ENCODE results near the gene IPO11. TPM values are rescaled to one million over a fixed set of nuclear protein-coding genes. Genes with fewer than 3 reads are reported as not detected.

The IPO11 gene
- total RNA-seq, 2 experiments from 2014 or later: 59.7 to 61.2 TPM

DNA sequence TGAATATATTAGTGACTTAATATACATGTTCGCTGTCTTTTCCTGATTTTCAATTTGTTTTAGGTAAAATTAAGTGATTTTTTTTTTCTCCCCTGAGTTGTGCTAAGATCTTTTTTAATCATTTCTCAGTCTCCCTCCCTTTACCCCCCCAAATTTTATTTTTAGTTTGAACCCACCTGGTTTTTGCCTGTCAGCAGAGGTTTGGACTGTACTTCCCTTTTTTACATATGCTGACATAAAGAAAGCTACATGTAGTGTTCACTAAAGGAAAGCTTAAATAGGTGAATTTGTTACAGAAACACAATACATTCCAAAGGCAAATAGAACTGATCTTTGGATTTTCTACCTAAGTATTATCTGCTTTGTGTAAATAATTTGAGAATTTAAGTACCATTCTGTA, 82.2 kb downstream of the IPO11 start:
- ATAC-seq: no peak
- DNase-seq: no peak
- CTCF ChIA-PET: interaction anchor here (1.4 to 1.5 kb wide), 2 partner anchors 8 to 34 kb away, joined by 3 to 7 read pairs; no protein-coding TSS in a partner anchor
- intact Hi-C loops (cut with micrococcal nuclease): no loop called here
- TF ChIP-seq, protein P1, sequence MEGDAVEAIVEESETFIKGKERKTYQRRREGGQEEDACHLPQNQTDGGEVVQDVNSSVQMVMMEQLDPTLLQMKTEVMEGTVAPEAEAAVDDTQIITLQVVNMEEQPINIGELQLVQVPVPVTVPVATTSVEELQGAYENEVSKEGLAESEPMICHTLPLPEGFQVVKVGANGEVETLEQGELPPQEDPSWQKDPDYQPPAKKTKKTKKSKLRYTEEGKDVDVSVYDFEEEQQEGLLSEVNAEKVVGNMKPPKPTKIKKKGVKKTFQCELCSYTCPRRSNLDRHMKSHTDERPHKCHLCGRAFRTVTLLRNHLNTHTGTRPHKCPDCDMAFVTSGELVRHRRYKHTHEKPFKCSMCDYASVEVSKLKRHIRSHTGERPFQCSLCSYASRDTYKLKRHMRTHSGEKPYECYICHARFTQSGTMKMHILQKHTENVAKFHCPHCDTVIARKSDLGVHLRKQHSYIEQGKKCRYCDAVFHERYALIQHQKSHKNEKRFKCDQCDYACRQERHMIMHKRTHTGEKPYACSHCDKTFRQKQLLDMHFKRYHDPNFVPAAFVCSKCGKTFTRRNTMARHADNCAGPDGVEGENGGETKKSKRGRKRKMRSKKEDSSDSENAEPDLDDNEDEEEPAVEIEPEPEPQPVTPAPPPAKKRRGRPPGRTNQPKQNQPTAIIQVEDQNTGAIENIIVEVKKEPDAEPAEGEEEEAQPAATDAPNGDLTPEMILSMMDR (IDR thresholded peaks at IDR 0.05): no peak
- Mint-ChIP-seq H3K4me3 (no peak overlapping the region), H3K4me1 (ENCODE audit: low read depth) (no peaks in the 10 kb centered on the region), H3K36me3 (ENCODE audit: low read depth) (peaks cover 17% of the 10 kb centered on the region), H3K9me3 (no peaks in the 10 kb centered on the region), H3K27me3 (no peaks in the 10 kb centered on the region), H3K27ac (no peak overlapping the region)
- POLR2A ChIA-PET: no interaction called here

DNA sequence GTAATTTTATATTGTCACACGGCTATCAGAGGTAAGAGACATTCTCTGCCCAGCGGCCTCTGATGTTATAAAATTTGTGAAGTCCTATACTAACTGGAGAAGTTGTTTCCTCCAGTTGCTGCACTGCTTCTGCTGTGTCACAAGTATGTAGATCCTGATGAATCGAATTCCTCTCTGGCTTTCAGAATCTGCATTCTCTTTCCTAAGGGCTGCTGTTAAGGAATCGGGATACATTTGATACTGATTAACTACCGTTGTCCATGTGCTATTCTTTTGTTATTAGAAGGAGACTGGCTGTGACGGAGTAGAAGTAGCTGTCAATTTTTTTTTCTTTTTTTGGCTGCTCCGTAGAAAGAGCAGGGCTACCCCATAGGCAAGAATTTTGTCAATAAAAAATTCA, 84.3 kb downstream of the IPO11 start:
- H3K27me3 Mint-ChIP-seq: no peaks in the 10 kb centered on the region
- H3K36me3 Mint-ChIP-seq (ENCODE audit: low read depth): peaks cover 15% of the 10 kb centered on the region
- ChIA-PET POLR2A (no interaction called here), CTCF (no interaction called here)
- H3K9me3 Mint-ChIP-seq: no peaks in the 10 kb centered on the region
- no peaks in the 10 kb centered on the region for H3K4me1 Mint-ChIP-seq (ENCODE audit: low read depth)
- no peak overlapping the region for H3K4me3 Mint-ChIP-seq
- intact Hi-C loops (cut with micrococcal nuclease): no loop called here
- DNase-seq: no peak
- ATAC-seq: no peak
- TF ChIP-seq, protein P1 (IDR thresholded peaks at IDR 0.05): no peak
- no peak overlapping the region for H3K27ac Mint-ChIP-seq

DNA sequence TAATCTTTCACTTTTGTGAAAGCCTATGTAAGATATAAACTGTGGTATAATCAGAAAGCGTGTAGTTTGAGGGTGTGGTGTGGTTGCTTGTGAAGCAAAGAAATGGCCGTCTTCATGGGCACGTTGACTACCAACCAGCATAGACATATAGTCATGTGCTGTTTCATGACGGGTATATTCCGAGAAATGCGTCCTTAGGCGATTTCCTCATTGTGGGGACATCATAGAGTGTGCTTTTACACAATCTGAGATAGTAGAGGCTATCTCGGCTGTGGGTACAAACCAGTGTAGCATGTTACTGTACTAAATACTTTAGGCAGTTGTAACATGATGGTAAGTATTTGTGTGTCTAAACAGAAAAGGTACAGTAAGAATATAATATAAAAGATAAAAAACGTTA, 86.4 kb downstream of the IPO11 start:
- intact Hi-C loops (cut with micrococcal nuclease): no loop called here
- TF ChIP-seq, protein P1 (IDR thresholded peaks at IDR 0.05): no peak
- peaks cover 18% of the 10 kb centered on the region for H3K36me3 Mint-ChIP-seq (ENCODE audit: low read depth)
- no peak for DNase-seq
- CTCF ChIA-PET: no interaction called here
- no peak overlapping the region for H3K4me3 Mint-ChIP-seq
- POLR2A ChIA-PET: no interaction called here
- H3K9me3 Mint-ChIP-seq: no peaks in the 10 kb centered on the region
- no peaks in the 10 kb centered on the region for H3K4me1 Mint-ChIP-seq (ENCODE audit: low read depth)
- no peak overlapping the region for H3K27ac Mint-ChIP-seq
- no peak for ATAC-seq
- H3K27me3 Mint-ChIP-seq: no peaks in the 10 kb centered on the region

GRCh38 chr5:62499756-62500155, 87.2 kb downstream of the IPO11 start:
- TF ChIP-seq, protein P1 (IDR thresholded peaks at IDR 0.05): no peak
- CTCF ChIA-PET: no interaction called here
- ATAC-seq: no peak

DNA sequence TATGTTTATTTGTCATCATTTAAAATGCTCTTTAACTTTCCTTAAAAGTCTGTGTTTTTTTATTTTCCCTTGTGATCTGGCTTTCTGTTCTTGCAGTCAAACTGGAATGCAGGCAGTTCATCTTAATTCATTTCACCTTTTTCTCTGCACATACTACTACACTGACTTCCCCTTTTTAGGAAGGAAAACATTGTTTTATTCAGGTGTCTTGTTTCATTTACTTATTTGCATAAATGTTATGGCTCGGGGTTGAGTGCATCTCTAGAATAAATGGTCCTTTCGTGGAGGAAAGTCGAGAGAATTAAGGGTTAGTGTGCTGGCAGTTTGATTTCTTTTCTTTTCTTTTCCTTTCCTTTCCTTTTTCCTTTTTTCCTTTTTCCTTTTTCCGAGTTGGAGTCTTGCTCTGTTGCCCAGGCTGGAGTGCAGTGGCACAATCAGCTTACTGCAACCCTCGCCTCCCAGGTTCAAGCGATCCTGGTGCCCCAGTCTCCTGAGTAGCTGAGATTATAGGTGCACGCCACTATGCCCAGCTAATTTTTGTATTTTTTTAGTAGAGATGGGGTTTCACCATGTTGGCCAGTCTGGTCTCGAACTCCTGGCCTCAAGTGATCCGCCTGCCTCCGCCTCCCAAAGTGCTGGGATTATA, 90.0 kb downstream of the IPO11 start:
- POLR2A ChIA-PET: no interaction called here

More at GRCh38 chr5:62499756-62500155, 87.2 kb downstream of the IPO11 start:
- intact Hi-C loops (cut with micrococcal nuclease): no loop called here
- Mint-ChIP-seq H3K27ac (no peak overlapping the region), H3K27me3 (no peaks in the 10 kb centered on the region), H3K4me3 (no peak overlapping the region), H3K36me3 (ENCODE audit: low read depth) (peaks cover 13% of the 10 kb centered on the region), H3K4me1 (ENCODE audit: low read depth) (no peaks in the 10 kb centered on the region), H3K9me3 (no peaks in the 10 kb centered on the region)
- DNase-seq: no peak
- POLR2A ChIA-PET: no interaction called here

More for the DNA sequence above, 90.0 kb downstream of the IPO11 start:
- no peaks in the 10 kb centered on the region for H3K4me1 Mint-ChIP-seq (ENCODE audit: low read depth)
- no peaks in the 10 kb centered on the region for H3K9me3 Mint-ChIP-seq
- no peak overlapping the region for H3K27ac Mint-ChIP-seq
- no peak for DNase-seq
- CTCF ChIA-PET: no interaction called here
- no peak for ATAC-seq
- TF ChIP-seq, protein P1 (IDR thresholded peaks at IDR 0.05): no peak
- H3K4me3 Mint-ChIP-seq: no peak overlapping the region
- H3K36me3 Mint-ChIP-seq (ENCODE audit: low read depth): peaks cover 22% of the 10 kb centered on the region
- intact Hi-C loops (cut with micrococcal nuclease): no loop called here
- no peaks in the 10 kb centered on the region for H3K27me3 Mint-ChIP-seq
